Spleen (tissue), 11 donors: ENCODE measurements around the gene MMP27. TPM values are rescaled to one million over a fixed set of nuclear protein-coding genes. Genes with fewer than 3 reads are reported as not detected.
A peak's percentile ranks its signal among the peaks of the same experiment; 100 is the strongest.

Source experiments
- DNase-seq: peaks from one replicate; pipeline ENCODE4 v3.0.0-alpha.2; 2020
- H3K27ac ChIP-seq, 8 donors: fragments of 200-600 bp; sonication (generic) in 7 of 8; 1 replicate in 4 of 8; 2 replicates in 4 of 8; pipeline versions ENCODE4 v1.5.0 to v1.8.0; 2016 to 2021; ENCODE audit warnings: inconsistent platforms in 4 of 8, mild to moderate bottlenecking in 4 of 8, moderate library complexity in 1 of 8
- H3K27me3 ChIP-seq, 7 donors: fragments of 200-600 bp; sonication (generic) in 6 of 7; replicated peaks in 1 of 7; 1 replicate in 4 of 7; 2 replicates in 3 of 7; pipeline versions ENCODE4 v1.5.0 to v1.8.0; 2016 to 2021; ENCODE audit warnings: inconsistent platforms in 3 of 7, mild to moderate bottlenecking in 1 of 7
- H3K36me3 ChIP-seq, 6 donors: fragments of 200-600 bp; sonication (generic) in 5 of 6; 1 replicate in 4 of 6; 2 replicates in 2 of 6; pipeline versions ENCODE4 v1.5.0 to v1.8.0; 2016 to 2021; ENCODE audit warnings: inconsistent platforms in 2 of 6
- H3K4me1 ChIP-seq, 6 donors: fragments of 200-600 bp; sonication (generic) in 5 of 6; 1 replicate in 3 of 6; 2 replicates in 3 of 6; pipeline versions ENCODE4 v1.5.0 to v1.8.0; 2016 to 2021; ENCODE audit warnings: inconsistent platforms in 3 of 6
- H3K4me3 ChIP-seq, 8 donors: fragments of 200-600 bp; sonication (generic) in 7 of 8; 1 replicate in 4 of 8; 2 replicates in 4 of 8; pipeline versions ENCODE4 v1.5.0 to v1.8.0; 2016 to 2021; ENCODE audit warnings: inconsistent platforms in 4 of 8, mild to moderate bottlenecking in 4 of 8, moderate library complexity in 2 of 8
- H3K9me3 ChIP-seq, 8 donors: fragments of 200-600 bp; sonication (generic) in 7 of 8; 1 replicate in 4 of 8; 2 replicates in 4 of 8; pipeline versions ENCODE4 v1.5.0 to v1.8.0; 2016 to 2021; ENCODE audit warnings: inconsistent platforms in 4 of 8
- CTCF ChIP-seq, 11 experiments: fragments of 200-600 bp in 7 of 11; fragments of 450-650 bp in 4 of 11; sonication (generic) in 4 of 11; IDR thresholded peaks in 8 of 11; conservative IDR thresholded peaks in 3 of 11; 1 replicate in 7 of 11; 2 replicates in 4 of 11; pipeline versions ENCODE4 v1.4.0 to v1.8.0; 2016 to 2021; ENCODE audit warnings: antibody characterized with exemption in 11 of 11, inconsistent platforms in 4 of 11, mild to moderate bottlenecking in 1 of 11
- POLR2A ChIP-seq, 3 donors: fragments of 450-650 bp; IDR thresholded peaks; one replicate each; pipeline ENCODE4 v1.5.1; 2017; ENCODE audit warnings: antibody characterized with exemption in 3 of 3, mild to moderate bottlenecking in 1 of 3
- POLR2AphosphoS5 ChIP-seq, 3 donors: sonication (generic); formaldehyde crosslinking; IDR thresholded peaks; one replicate each; pipeline ENCODE4 v1.5.1; 2017; ENCODE audit warnings: antibody characterized with exemption in 3 of 3
- WGBS, 5 donors: extraction: QIAGEN DNeasy Blood & Tissue Kit in 3 of 5; methylation state at CpG; one replicate each; pipeline versions ENCODE4 v1.1.5 to v1.1.7; 2013 to 2018; 5-methylcytosine and 5-hydroxymethylcytosine counted together
- intact Hi-C: fragments of 100-400 bp; cut with DNase I; formaldehyde crosslinking; loops from one replicate; pipeline ENCODE4 v1.15.0; 2023; ENCODE audit warnings: low total_unique reads
- polyA plus RNA-seq, 3 donors: library from polyadenylated mRNA; stranded (reverse); fragments of 200-250 nt; gene quantifications; one replicate each; pipeline ENCODE4 v1.2.1, GENCODE V29; 2013
- total RNA-seq, 7 donors: library from RNA; depleted of rRNA in 3 of 7; stranded (reverse); fragments of >200 nt in 3 of 7; fragmentation: NEBNext Ultra II Directional in 4 of 7; extraction: Animal tissue kit (Norgen Biotek cat#: 25700) in 4 of 7; gene quantifications; one replicate each; pipeline versions ENCODE4 v1.1.0 to v1.2.1, GENCODE V29; 2016 to 2021
- donor health status: healthy with polysubstance abuse.
- donor health status: DM: no; HTN: no; CAD: no; lungs with moderate emphysema.
- donor health status: DM: no; HTN: no; CAD: no.
- donor health status: Bipolar disorder and iron deficiency.
- donor health status: healthy.
- donor health status: DM: no; HTN: no; CAD: no.
- donor health status: DM: yes; HTN: yes; CAD: no.

MMP27 gene
- total and polyA plus RNA-seq, 10 donors, result 0.23 TPM; not detected in 9

GRCh38 chr11:102717280-102717679, 11.7 kb upstream of the MMP27 start:
- H3K27me3 ChIP-seq, result no peaks in the 10 kb centered on the region
- no peaks in the 10 kb centered on the region for H3K36me3 ChIP-seq
- intact Hi-C loops, result no loop called here
- DNase-seq, result no peak
- no peak for TF ChIP-seq CTCF (IDR thresholded peaks at IDR 0.05 in 8 of 11, conservative IDR thresholded peaks at IDR 0.05 in 3 of 11)
- no peak for TF ChIP-seq POLR2AphosphoS5 (IDR thresholded peaks at IDR 0.05)
- no peak for TF ChIP-seq POLR2A (IDR thresholded peaks at IDR 0.05)
- H3K4me1 ChIP-seq, result peaks cover 0 to 24% (median 2%) of the 10 kb centered on the region in 6 donors
- no peak overlapping the region for H3K27ac ChIP-seq
- H3K4me3 ChIP-seq, result no peak overlapping the region
- no peaks in the 10 kb centered on the region for H3K9me3 ChIP-seq

GRCh38 chr11:102716527-102716926, 11.0 kb upstream of the MMP27 start:
- peak overlapping the region in 2 of 8 donors; percentile 3 to 28 for H3K27ac ChIP-seq
- no peak for DNase-seq
- no peak overlapping the region for H3K4me3 ChIP-seq
- H3K4me1 ChIP-seq, result peaks cover 0 to 29% (median 2%) of the 10 kb centered on the region in 6 donors
- no peak for TF ChIP-seq POLR2A (IDR thresholded peaks at IDR 0.05)
- no peak for TF ChIP-seq CTCF (IDR thresholded peaks at IDR 0.05 in 8 of 11, conservative IDR thresholded peaks at IDR 0.05 in 3 of 11)
- TF ChIP-seq POLR2AphosphoS5 (IDR thresholded peaks at IDR 0.05), result no peak
- no peaks in the 10 kb centered on the region for H3K36me3 ChIP-seq
- 66 to 77% (median 71%) methylated on average over 1 of the region's 1 CpG for WGBS, 5 donors
- no peaks in the 10 kb centered on the region for H3K27me3 ChIP-seq
- no peaks in the 10 kb centered on the region for H3K9me3 ChIP-seq
- intact Hi-C loops, result no loop called here

GRCh38 chr11:102712137-102712536, 6.6 kb upstream of the MMP27 start:
- Histone ChIP-seq H3K4me3 (no peak overlapping the region), H3K27ac (peak overlapping the region in 2 of 8 donors; percentile 10 to 13), H3K9me3 (no peaks in the 10 kb centered on the region), H3K27me3 (no peaks in the 10 kb centered on the region), H3K36me3 (no peaks in the 10 kb centered on the region), H3K4me1 (peaks cover 0 to 27% (median 2%) of the 10 kb centered on the region in 6 donors)
- no peak for TF ChIP-seq CTCF (IDR thresholded peaks at IDR 0.05 in 8 of 11, conservative IDR thresholded peaks at IDR 0.05 in 3 of 11)
- no peak for TF ChIP-seq POLR2AphosphoS5 (IDR thresholded peaks at IDR 0.05)
- TF ChIP-seq POLR2A (IDR thresholded peaks at IDR 0.05), result no peak
- WGBS, 5 donors, result 35 to 64% (median 60%) methylated on average over 3 of the region's 3 CpGs
- intact Hi-C loops, result no loop called here
- no peak for DNase-seq

GRCh38 chr11:102709201-102709945, 3.8 kb upstream of the MMP27 start:
- Histone ChIP-seq H3K4me1 (peaks cover 0 to 12% (median 0%) of the 10 kb centered on the region in 6 donors), H3K27ac (peak overlapping the region in 4 of 8 donors; percentile 41 to 66 (median 50)), H3K36me3 (no peaks in the 10 kb centered on the region), H3K27me3 (no peaks in the 10 kb centered on the region), H3K4me3 (no peak overlapping the region), H3K9me3 (no peaks in the 10 kb centered on the region)
- 72 to 88% (median 75%) methylated on average over 2 of the region's 2 CpGs for WGBS, 5 donors
- TF ChIP-seq CTCF (IDR thresholded peaks at IDR 0.05 in 8 of 11, conservative IDR thresholded peaks at IDR 0.05 in 3 of 11) (no peak), POLR2A (IDR thresholded peaks at IDR 0.05) (no peak), POLR2AphosphoS5 (IDR thresholded peaks at IDR 0.05) (no peak)
- DNase-seq, result no peak
- intact Hi-C loops, result no loop called here
